Stimulated activated CD8-positive, alpha-beta memory T cell treated with anti-CD3 and anti-CD28 coated beads, Interleukin-15, amount 100 ng/mL, for 4 hours (primary cell): ENCODE results near the gene TNFAIP8.
"Not testable (repeated sequence)": the region's sequence is repeated elsewhere in the genome, so short reads cannot be mapped to it uniquely, and the experiment has no call there.

ENCODE experiments used
- DNase-seq, 2 donors: peaks; one replicate each; pipeline ENCODE4 v3.0.0-alpha.2; 2020; ENCODE audit warnings: low read depth in 2 of 2

Gene TNFAIP8

GRCh38 chr5:119393746-119394145 is 37.9 kb downstream of the TNFAIP8 start:
- DNase-seq = no peak

- no peak for DNase-seq
Measured at GRCh38 chr5:119395080-119395836, 39.4 kb downstream of the TNFAIP8 start.

GRCh38 chr5:119396030-119396664 is 40.3 kb downstream of the TNFAIP8 start:
- no peak for DNase-seq

- DNase-seq = no peak
Measured at GRCh38 chr5:119397518-119398380, 41.9 kb downstream of the TNFAIP8 start.

GRCh38 chr5:119398727-119399466 is 43.1 kb downstream of the TNFAIP8 start:
- no peak for DNase-seq

- no peak for DNase-seq
Measured at GRCh38 chr5:119400245-119400644, 44.4 kb downstream of the TNFAIP8 start.

GRCh38 chr5:119402081-119402480 is 46.3 kb downstream of the TNFAIP8 start:
- DNase-seq = no peak

- DNase-seq = no peak
Measured at GRCh38 chr5:119402555-119402954, 46.7 kb downstream of the TNFAIP8 start.

GRCh38 chr5:119404033-119404432 is 48.2 kb downstream of the TNFAIP8 start:
- no peak for DNase-seq

- no peak for DNase-seq
Measured at GRCh38 chr5:119405419-119405818, 49.6 kb downstream of the TNFAIP8 start.

GRCh38 chr5:119406551-119407110 is 50.8 kb downstream of the TNFAIP8 start:
- no peak for DNase-seq

- DNase-seq = no peak
Measured at GRCh38 chr5:119409235-119409815, 53.5 kb downstream of the TNFAIP8 start.

- no peak for DNase-seq
Measured at GRCh38 chr5:119410448-119411159, 54.8 kb downstream of the TNFAIP8 start.

- DNase-seq = peak in 1 of 2 donors; percentile 24
Measured at GRCh38 chr5:119411361-119412278, 55.8 kb downstream of the TNFAIP8 start.

GRCh38 chr5:119412279-119413227 is 56.7 kb downstream of the TNFAIP8 start:
- DNase-seq = no peak

- DNase-seq = not testable (repeated sequence)
Measured at GRCh38 chr5:119414124-119414734, 58.4 kb downstream of the TNFAIP8 start.

- DNase-seq = no peak
Measured at GRCh38 chr5:119417891-119418605, 62.2 kb downstream of the TNFAIP8 start.
